Measurements from ENCODE around the gene LARP7.
A peak's percentile ranks its signal among the peaks of the same experiment; 100 is the strongest.
"Not testable (repeated sequence)": the region's sequence is repeated elsewhere in the genome, so short reads cannot be mapped to it uniquely, and the experiment has no call there.

The LARP7 gene

DNA sequence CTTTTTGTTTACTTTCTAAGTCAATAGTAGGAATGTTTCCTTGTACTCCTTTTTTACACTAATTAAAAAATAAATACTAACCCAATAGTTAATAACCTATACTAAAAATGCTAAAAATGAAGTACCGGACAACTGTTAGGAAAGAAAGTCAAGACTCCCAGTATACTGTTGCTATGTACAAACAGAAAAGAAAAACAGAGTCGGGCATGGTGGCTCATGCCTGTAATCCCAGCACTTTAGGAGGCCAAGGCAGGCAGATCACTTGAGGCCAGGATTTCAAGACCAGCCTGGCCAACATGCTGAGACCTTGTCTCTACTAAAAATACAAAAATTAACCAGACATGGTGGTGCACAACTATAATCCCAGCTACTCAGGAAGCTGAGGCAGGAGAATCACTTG lies 24.1 kb upstream of the LARP7 start:
- H3K27me3 ChIP-seq (replicated peaks in 2 of 5; ENCODE audit: control insufficient read depth in 4 of 5, insufficient read depth in 5 of 5, low read length in 4 of 5); POLR2A ChIA-PET; DNase-seq; H3K27ac ChIP-seq (ENCODE audit: insufficient read depth in 1 of 2, low read depth in 1 of 2, low read length in 2 of 2, poor library complexity in 1 of 2, severe bottlenecking in 2 of 2); H3K4me3 ChIP-seq (ENCODE audit: control insufficient read depth in 1 of 7, extremely low read depth in 1 of 7, insufficient read depth in 4 of 7, low read depth in 2 of 7, low read length in 6 of 7); H3K4me1 ChIP-seq (ENCODE audit: control extremely low read depth in 1 of 4, control insufficient read depth in 4 of 4, insufficient read depth in 4 of 4, low read length in 3 of 4); H3K9me3 ChIP-seq (ENCODE audit: control extremely low read depth in 1 of 5, control insufficient read depth in 4 of 5, insufficient read depth in 2 of 5, low read depth in 1 of 5, low read length in 4 of 5); CTCF ChIA-PET; H3K36me3 ChIP-seq (ENCODE audit: control insufficient read depth in 4 of 4, insufficient read depth in 4 of 4, low read length in 3 of 4): not testable (repeated sequence)
- no CpG with 5 or more reads among the region's 2 CpGs for WGBS (ENCODE audit: insufficient coverage)

DNA sequence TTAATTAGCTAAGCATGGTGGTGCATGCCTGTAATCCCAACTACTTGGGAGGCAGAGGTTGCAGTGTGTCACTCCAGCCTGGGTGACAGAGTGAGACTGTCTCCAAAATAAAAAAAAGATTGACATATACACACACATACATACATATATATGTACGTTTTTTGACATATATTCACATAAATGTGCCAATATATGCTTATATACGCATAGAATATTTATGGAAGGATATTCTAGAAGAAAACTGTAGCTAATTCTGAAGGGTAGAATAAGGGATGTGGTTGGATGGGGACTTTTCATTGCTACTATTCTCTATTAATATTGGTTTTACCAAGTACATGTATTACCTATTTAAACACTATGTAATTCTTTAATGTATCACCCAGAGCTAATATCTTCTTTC lies 20.0 kb upstream of the LARP7 start:
- WGBS (ENCODE audit: insufficient coverage): no CpG with 5 or more reads among the region's 2 CpGs
- Histone ChIP-seq H3K27ac (ENCODE audit: insufficient read depth in 1 of 2, low read depth in 1 of 2, low read length in 2 of 2, poor library complexity in 1 of 2, severe bottlenecking in 2 of 2) (no peak overlapping the region), H3K9me3 (ENCODE audit: control extremely low read depth in 1 of 5, control insufficient read depth in 4 of 5, insufficient read depth in 2 of 5, low read depth in 1 of 5, low read length in 4 of 5) (no peaks in the 10 kb centered on the region), H3K4me1 (ENCODE audit: control extremely low read depth in 1 of 4, control insufficient read depth in 4 of 4, insufficient read depth in 4 of 4, low read length in 3 of 4) (peaks cover 0 to 7% (median 1%) of the 10 kb centered on the region in 4 experiments), H3K36me3 (ENCODE audit: control insufficient read depth in 4 of 4, insufficient read depth in 4 of 4, low read length in 3 of 4) (peaks cover 0 to 19% (median 2%) of the 10 kb centered on the region in 4 experiments), H3K27me3 (replicated peaks in 2 of 5; ENCODE audit: control insufficient read depth in 4 of 5, insufficient read depth in 5 of 5, low read length in 4 of 5) (no peaks in the 10 kb centered on the region), H3K4me3 (ENCODE audit: control insufficient read depth in 1 of 7, extremely low read depth in 1 of 7, insufficient read depth in 4 of 7, low read depth in 2 of 7, low read length in 6 of 7) (no peak overlapping the region)
- POLR2A ChIA-PET: no interaction called here
- no peak for DNase-seq
- CTCF ChIA-PET: interaction anchor here (0.9 to 1.6 kb wide), 3 partner anchors 12 to 289 kb away, joined by 3 to 4 read pairs (median 4); partner anchors contain the start of gene LARP7

DNA sequence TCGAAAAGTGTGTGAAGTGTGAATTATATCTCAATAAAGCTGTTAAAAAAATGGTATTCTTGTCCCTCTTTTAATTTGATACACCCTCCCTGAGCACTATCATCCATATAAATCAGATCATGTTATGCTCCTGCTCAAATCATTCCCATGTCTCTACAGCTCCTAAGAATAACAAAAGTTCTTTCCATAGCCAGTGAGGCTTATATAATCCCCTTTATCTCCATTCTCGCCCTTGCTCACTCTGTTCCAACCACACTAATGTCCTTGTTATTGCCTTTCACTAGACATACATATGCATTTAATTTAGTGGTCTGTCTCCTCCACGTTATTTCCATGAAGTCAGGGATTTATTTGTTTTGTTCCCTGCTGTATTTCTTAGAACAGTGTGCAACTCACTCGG lies 10.7 kb upstream of the LARP7 start:
- 100% methylated on average over 2 of the region's 4 CpGs for WGBS (ENCODE audit: insufficient coverage)
- H3K27me3 ChIP-seq (replicated peaks in 2 of 5; ENCODE audit: control insufficient read depth in 4 of 5, insufficient read depth in 5 of 5, low read length in 4 of 5): no peaks in the 10 kb centered on the region
- POLR2A ChIA-PET: no interaction called here
- no peak overlapping the region for H3K4me3 ChIP-seq (ENCODE audit: control insufficient read depth in 1 of 7, extremely low read depth in 1 of 7, insufficient read depth in 4 of 7, low read depth in 2 of 7, low read length in 6 of 7)
- H3K27ac ChIP-seq (ENCODE audit: insufficient read depth in 1 of 2, low read depth in 1 of 2, low read length in 2 of 2, poor library complexity in 1 of 2, severe bottlenecking in 2 of 2): no peak overlapping the region
- CTCF ChIA-PET: interaction anchor here (1.0 to 1.1 kb wide), 2 partner anchors 9 to 21 kb away, joined by 3 to 4 read pairs; no protein-coding TSS in a partner anchor
- DNase-seq: no peak
- no peaks in the 10 kb centered on the region for H3K9me3 ChIP-seq (ENCODE audit: control extremely low read depth in 1 of 5, control insufficient read depth in 4 of 5, insufficient read depth in 2 of 5, low read depth in 1 of 5, low read length in 4 of 5)
- peaks cover 2 to 24% (median 4%) of the 10 kb centered on the region in 4 experiments for H3K36me3 ChIP-seq (ENCODE audit: control insufficient read depth in 4 of 4, insufficient read depth in 4 of 4, low read length in 3 of 4)
- no peaks in the 10 kb centered on the region for H3K4me1 ChIP-seq (ENCODE audit: control extremely low read depth in 1 of 4, control insufficient read depth in 4 of 4, insufficient read depth in 4 of 4, low read length in 3 of 4)

DNA sequence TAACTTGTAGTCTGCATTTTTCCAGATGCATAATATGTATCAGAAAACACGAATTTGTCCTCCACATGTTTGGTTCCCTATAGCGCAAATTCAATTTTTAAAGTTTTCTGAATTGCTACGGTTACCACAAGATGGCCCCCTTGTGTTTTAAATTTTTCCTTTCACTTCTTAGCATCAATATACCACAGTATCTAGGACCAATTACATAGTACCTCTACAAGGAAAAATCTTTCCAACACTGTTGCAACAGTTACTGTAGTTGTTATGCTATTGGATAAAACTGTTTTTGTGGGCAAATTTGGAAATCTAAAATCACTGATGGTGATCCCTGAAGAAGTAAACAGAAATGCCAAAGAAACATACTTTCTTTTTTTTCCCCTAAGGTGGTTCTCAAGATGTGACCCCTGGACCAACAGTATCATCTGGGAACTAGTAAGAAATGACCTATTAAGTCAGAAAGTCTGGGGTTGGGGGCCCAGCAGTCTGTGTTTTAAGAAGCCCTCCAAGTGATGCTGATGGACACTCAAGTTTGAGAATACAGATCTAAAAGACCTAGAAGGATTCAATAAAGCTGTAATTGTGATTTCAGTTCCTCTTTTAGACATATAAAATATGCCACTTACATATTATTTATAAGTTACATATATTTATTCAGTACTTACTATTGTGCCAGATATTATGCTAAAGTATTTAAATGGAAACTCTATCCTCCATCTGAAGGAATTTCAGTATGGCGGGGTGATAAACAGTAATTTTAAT lies 3.3 kb upstream of the LARP7 start:
- H3K27me3 ChIP-seq (replicated peaks in 2 of 5; ENCODE audit: control insufficient read depth in 4 of 5, insufficient read depth in 5 of 5, low read length in 4 of 5): no peaks in the 10 kb centered on the region
- H3K4me1 ChIP-seq (ENCODE audit: control extremely low read depth in 1 of 4, control insufficient read depth in 4 of 4, insufficient read depth in 4 of 4, low read length in 3 of 4): peaks cover 10 to 24% (median 16%) of the 10 kb centered on the region in 4 experiments
- H3K36me3 ChIP-seq (ENCODE audit: control insufficient read depth in 4 of 4, insufficient read depth in 4 of 4, low read length in 3 of 4): peaks cover 0 to 15% (median 4%) of the 10 kb centered on the region in 4 experiments
- peak overlapping the region in 1 of 7 experiments; percentile 64 for H3K4me3 ChIP-seq (ENCODE audit: control insufficient read depth in 1 of 7, extremely low read depth in 1 of 7, insufficient read depth in 4 of 7, low read depth in 2 of 7, low read length in 6 of 7)
- no peaks in the 10 kb centered on the region for H3K9me3 ChIP-seq (ENCODE audit: control extremely low read depth in 1 of 5, control insufficient read depth in 4 of 5, insufficient read depth in 2 of 5, low read depth in 1 of 5, low read length in 4 of 5)
- H3K27ac ChIP-seq (ENCODE audit: insufficient read depth in 1 of 2, low read depth in 1 of 2, low read length in 2 of 2, poor library complexity in 1 of 2, severe bottlenecking in 2 of 2): peak overlapping the region in 1 of 2 experiments; percentile 18
- DNase-seq: peak; percentile 36 to 62 (median 57)
- ChIA-PET CTCF (interaction anchor here (0.6 to 2.1 kb wide), 4 partner anchors 8 to 132 kb away, joined by 3 to 17 read pairs (median 4); no protein-coding TSS in a partner anchor), POLR2A (no interaction called here)
- 25% methylated on average over 4 of the region's 4 CpGs for WGBS (ENCODE audit: insufficient coverage)

DNA sequence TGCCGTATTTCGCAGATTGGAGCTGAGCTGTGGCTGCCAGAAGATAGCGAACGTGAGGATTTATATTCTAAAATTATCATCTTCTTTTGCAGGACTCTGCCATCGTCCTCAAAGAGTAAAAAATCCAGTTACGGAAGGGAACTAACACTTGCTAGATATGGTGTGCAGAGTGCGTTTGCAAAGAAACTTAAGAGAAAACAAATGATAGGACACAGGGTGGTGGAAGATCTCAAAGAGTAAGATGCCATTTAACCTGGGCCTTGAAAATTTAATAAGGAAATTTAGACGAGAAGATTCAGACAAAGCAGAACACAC lies 566 bp downstream of the LARP7 start:
- Histone ChIP-seq H3K27ac (ENCODE audit: insufficient read depth in 1 of 2, low read depth in 1 of 2, low read length in 2 of 2, poor library complexity in 1 of 2, severe bottlenecking in 2 of 2) (peak overlapping the region; percentile 99 to 100), H3K27me3 (replicated peaks in 2 of 5; ENCODE audit: control insufficient read depth in 4 of 5, insufficient read depth in 5 of 5, low read length in 4 of 5) (no peaks in the 10 kb centered on the region), H3K4me1 (ENCODE audit: control extremely low read depth in 1 of 4, control insufficient read depth in 4 of 4, insufficient read depth in 4 of 4, low read length in 3 of 4) (peaks cover 12 to 25% (median 18%) of the 10 kb centered on the region in 4 experiments), H3K36me3 (ENCODE audit: control insufficient read depth in 4 of 4, insufficient read depth in 4 of 4, low read length in 3 of 4) (peaks cover 3 to 6% (median 6%) of the 10 kb centered on the region in 4 experiments), H3K9me3 (ENCODE audit: control extremely low read depth in 1 of 5, control insufficient read depth in 4 of 5, insufficient read depth in 2 of 5, low read depth in 1 of 5, low read length in 4 of 5) (no peaks in the 10 kb centered on the region), H3K4me3 (ENCODE audit: control insufficient read depth in 1 of 7, extremely low read depth in 1 of 7, insufficient read depth in 4 of 7, low read depth in 2 of 7, low read length in 6 of 7) (peak overlapping the region in 6 of 7 experiments; percentile 84 to 100 (median 96))
- no peak for DNase-seq
- CTCF ChIA-PET: interaction anchor here (0.6 to 1.8 kb wide), 7 partner anchors 11 to 347 kb away, joined by 3 to 6 read pairs (median 4); no protein-coding TSS in a partner anchor
- WGBS (ENCODE audit: insufficient coverage): 0% methylated on average over 3 of the region's 8 CpGs
- POLR2A ChIA-PET: no interaction called here

DNA sequence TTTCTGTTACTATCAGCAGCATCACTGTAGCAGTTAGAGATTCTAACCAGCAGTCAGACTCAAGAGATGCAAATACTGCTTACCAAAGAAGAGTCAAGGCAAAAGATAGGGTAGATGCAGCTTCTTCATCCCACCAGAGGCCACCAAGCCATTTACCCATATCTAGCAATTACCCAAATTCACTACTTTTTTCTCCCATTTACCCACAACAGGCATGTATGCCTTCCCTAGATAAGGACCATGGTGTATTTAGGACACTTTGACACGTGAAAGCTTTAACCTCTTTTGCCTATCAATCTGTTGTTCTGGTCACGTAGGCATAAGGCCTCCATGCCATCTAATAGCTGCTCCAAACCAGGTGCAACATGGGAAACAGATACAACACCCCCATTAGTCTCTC lies 5.6 kb downstream of the LARP7 start:
- ChIA-PET CTCF (interaction anchor here (1.2 kb wide), 1 partner anchor 9 kb away, joined by 3 read pairs; no protein-coding TSS in a partner anchor), POLR2A (no interaction called here)
- DNase-seq: no peak
- 80% methylated on average over 1 of the region's 2 CpGs for WGBS (ENCODE audit: insufficient coverage)
- Histone ChIP-seq H3K4me3 (ENCODE audit: control insufficient read depth in 1 of 7, extremely low read depth in 1 of 7, insufficient read depth in 4 of 7, low read depth in 2 of 7, low read length in 6 of 7) (no peak overlapping the region), H3K27me3 (replicated peaks in 2 of 5; ENCODE audit: control insufficient read depth in 4 of 5, insufficient read depth in 5 of 5, low read length in 4 of 5) (no peaks in the 10 kb centered on the region), H3K9me3 (ENCODE audit: control extremely low read depth in 1 of 5, control insufficient read depth in 4 of 5, insufficient read depth in 2 of 5, low read depth in 1 of 5, low read length in 4 of 5) (no peaks in the 10 kb centered on the region), H3K27ac (ENCODE audit: insufficient read depth in 1 of 2, low read depth in 1 of 2, low read length in 2 of 2, poor library complexity in 1 of 2, severe bottlenecking in 2 of 2) (no peak overlapping the region), H3K36me3 (ENCODE audit: control insufficient read depth in 4 of 4, insufficient read depth in 4 of 4, low read length in 3 of 4) (peaks cover 12 to 29% (median 20%) of the 10 kb centered on the region in 4 experiments), H3K4me1 (ENCODE audit: control extremely low read depth in 1 of 4, control insufficient read depth in 4 of 4, insufficient read depth in 4 of 4, low read length in 3 of 4) (peaks cover 10 to 11% (median 10%) of the 10 kb centered on the region in 4 experiments)

Measured in common myeloid progenitor, CD34-positive (primary cell).